22Rv1 (cell line): Measurements from ENCODE around the gene CNIH3.

Experiments
- H3K27ac ChIP-seq: fragments of 450-650 bp; 2 replicates; pipeline ENCODE4 v1.5.1; 2017
- CTCF ChIP-seq: fragments of 450-650 bp; IDR thresholded peaks from 2 replicates; pipeline ENCODE4 v1.5.1; 2017; ENCODE audit warnings: mild to moderate bottlenecking
- ZFX ChIP-seq: fragments of 450-650 bp; IDR thresholded peaks from 2 replicates; pipeline ENCODE4 v1.6.1; 2017; ENCODE audit warnings: antibody characterized with exemption, borderline replicate concordance

CNIH3 gene

DNA sequence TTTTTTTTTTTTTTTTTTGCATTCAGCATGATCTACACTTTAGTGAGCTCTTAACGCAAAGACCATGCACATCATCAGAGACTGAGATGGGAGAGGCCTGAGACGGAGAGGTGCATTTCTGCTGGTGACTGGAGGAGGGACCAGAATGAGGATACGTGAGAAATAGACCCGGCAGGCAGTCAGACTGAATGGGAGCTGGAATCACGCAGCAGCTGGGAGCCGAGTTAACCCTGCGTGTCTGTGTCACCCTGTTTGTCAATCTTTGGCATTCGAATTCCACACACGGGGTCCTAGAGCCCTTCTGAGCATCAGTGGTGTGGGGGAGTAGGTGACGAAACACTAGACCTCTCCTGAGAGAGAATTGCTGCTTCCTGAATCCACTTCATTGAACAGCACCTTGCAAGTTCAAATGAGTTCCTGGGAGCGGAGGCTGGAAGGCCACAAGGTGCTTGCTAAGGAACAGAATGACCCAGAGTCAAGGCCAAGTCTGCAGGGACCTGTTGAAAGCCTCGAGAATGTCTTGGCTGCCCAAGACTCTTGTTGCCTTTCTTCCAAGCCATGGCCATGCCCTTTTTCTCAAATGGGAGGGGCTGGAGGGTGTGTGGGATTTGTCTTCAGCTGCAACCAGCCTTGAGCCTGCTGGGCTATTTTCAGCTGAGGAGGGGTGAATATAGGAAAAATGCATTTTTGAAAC, 123.3 kb downstream of the CNIH3 start:
- no peak overlapping the region for H3K27ac ChIP-seq
- TF ChIP-seq CTCF: no peak
- no peak for TF ChIP-seq ZFX

DNA sequence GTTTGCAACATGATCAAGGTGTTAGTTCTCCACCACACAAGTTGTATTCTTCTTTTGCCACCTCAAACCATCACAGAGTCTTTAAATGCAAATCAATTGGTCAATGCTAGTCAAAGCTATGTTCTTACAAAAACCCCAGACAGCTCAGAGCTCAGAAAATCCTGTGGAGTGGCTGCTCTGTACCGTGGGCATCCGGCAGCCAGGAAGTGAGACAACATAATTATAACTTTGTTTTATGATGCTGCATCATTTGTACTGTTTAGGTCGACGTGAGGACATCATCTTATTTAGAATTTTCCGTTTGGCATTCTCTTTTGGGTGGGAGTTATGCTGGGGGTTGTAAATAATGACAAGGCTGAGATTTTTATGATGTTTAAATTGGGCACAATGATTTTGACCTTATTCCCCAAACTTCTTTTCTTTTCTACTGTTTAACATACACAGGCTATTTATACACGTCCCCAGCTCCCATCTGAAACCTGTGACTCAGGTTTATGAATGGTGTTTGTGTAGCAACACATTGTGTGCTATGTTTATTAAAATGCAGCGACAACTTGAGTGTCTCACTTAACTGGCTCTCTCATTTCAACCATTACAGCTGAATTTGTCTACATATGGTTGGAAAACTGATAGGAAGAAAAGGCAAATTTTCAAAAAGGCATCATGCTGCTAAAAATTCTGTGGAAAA, 124.0 kb downstream of the CNIH3 start:
- TF ChIP-seq CTCF: no peak
- no peak overlapping the region for H3K27ac ChIP-seq

DNA sequence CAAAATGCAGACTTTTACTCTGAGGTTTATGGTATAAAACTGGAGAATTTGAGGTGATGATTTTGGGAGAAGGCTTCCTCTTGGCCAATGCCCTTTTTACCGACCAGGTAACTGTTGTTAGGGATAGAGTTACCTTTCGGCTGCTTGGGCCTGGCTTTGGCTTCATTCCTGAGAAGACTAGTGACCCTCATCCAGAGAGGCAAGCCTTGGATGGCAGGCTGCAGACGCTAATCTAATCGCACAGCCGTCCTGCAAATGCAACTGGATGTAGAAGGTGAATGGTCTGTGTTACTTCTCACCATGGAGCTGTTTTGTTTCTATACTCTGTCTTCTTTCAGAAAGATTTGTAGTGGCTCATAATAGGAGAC, 124.6 kb downstream of the CNIH3 start:
- no peak overlapping the region for H3K27ac ChIP-seq
- no peak for TF ChIP-seq ZFX
- no peak for TF ChIP-seq CTCF

GRCh38 chr1:224742349-224742748, 126.2 kb downstream of the CNIH3 start:
- TF ChIP-seq ZFX (no peak), CTCF (no peak)
- H3K27ac ChIP-seq: no peak overlapping the region

DNA sequence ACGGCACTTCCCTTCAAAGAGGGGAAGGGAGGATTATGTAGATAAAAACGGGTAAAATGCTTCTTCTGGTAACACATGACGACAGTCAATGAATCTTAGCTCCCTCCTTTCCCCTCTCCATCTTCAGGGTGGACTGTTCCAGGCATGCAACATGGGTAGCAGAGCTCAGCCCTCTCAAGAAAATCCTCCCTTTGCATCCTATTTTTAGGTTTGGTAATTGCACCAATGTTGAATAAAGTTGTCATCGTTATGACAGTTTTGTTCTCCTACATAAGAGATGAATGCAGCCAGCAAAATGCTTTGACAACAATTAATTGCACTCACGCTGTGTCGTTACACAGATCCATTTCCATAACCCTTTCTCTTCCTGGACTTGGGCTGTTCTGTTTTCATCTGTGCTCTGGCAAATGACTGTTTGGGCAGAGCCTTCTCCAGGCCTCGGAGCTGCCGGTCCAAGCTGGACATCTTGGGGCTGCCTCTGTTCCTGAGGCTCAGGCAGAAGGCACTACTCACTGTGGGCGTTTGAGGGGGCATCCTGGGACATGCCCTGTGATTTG, 127.6 kb downstream of the CNIH3 start:
- TF ChIP-seq CTCF (no peak), ZFX (no peak)
- H3K27ac ChIP-seq: no peak overlapping the region

GRCh38 chr1:224744521-224744920, 128.4 kb downstream of the CNIH3 start:
- H3K27ac ChIP-seq: no peak overlapping the region
- TF ChIP-seq CTCF: no peak
- no peak for TF ChIP-seq ZFX

GRCh38 chr1:224745394-224745793, 129.3 kb downstream of the CNIH3 start:
- H3K27ac ChIP-seq: no peak overlapping the region

More at GRCh38 chr1:224745394-224745793, 129.3 kb downstream of the CNIH3 start:
- TF ChIP-seq CTCF (no peak), ZFX (no peak)
